Measurements from ENCODE around the gene THSD7A. TPM values are rescaled to one million over a fixed set of nuclear protein-coding genes. Genes with fewer than 3 reads are reported as not detected.

The THSD7A gene
- total RNA-seq, 1 donor from 2014 or later, result 0.28 TPM

DNA sequence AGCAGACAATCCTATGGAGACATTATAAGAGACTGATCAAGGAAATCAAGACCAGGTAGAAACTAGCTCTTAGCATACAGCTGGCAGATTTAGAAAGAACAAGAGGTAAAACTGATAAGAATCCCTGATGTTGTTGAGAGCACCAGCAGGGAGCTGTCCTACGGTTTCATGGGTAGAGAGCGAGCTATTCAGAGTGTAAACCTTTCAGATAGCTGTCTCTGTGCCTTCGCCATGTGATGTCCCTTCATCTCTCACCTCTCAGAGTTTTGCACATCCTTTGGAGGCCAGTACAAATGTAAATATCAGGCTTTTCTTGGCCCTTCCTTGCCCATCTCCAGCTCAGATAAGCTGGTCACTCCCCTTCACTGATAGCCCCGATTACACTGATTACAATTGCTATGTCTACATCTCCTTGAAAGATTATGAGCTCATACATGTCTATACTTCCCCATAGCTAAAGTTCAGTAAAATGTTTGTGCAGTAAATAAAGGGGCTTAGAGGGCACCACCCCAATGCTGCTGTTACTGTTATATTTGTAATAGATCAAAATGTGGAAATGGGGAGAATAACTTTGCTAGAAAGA lies 21.9 kb downstream of the THSD7A start:
- H3K27me3 Mint-ChIP-seq (ENCODE audit: insufficient read depth, low read depth), result no peaks in the 10 kb centered on the region
- DNase-seq (ENCODE audit: low spot score), result no peak
- Histone ChIP-seq H3K9me3 (ENCODE audit: low read depth) (no peaks in the 10 kb centered on the region), H3K9ac (no peak overlapping the region), H3K4me3 (no peak overlapping the region), H3K27me3 (no peaks in the 10 kb centered on the region), H3K79me2 (ENCODE audit: low read depth) (no peaks in the 10 kb centered on the region), H2AFZ (replicated peaks) (peak overlapping the region; percentile 8), H3F3A (ENCODE audit: low read depth) (no peaks in the 10 kb centered on the region), H4K20me1 (ENCODE audit: low read depth) (no peaks in the 10 kb centered on the region), H3K36me3 (no peaks in the 10 kb centered on the region), H3K27ac (no peak overlapping the region), H3K4me1 (no peaks in the 10 kb centered on the region), H3K4me2 (no peak overlapping the region)
- H3K9me3 Mint-ChIP-seq, result no peaks in the 10 kb centered on the region
- TF ChIP-seq EZH2 (IDR thresholded peaks at IDR 0.05) (no peak), EZH2phosphoT487 (IDR thresholded peaks at IDR 0.05) (no peak)
- TF ChIP-seq, protein P1, sequence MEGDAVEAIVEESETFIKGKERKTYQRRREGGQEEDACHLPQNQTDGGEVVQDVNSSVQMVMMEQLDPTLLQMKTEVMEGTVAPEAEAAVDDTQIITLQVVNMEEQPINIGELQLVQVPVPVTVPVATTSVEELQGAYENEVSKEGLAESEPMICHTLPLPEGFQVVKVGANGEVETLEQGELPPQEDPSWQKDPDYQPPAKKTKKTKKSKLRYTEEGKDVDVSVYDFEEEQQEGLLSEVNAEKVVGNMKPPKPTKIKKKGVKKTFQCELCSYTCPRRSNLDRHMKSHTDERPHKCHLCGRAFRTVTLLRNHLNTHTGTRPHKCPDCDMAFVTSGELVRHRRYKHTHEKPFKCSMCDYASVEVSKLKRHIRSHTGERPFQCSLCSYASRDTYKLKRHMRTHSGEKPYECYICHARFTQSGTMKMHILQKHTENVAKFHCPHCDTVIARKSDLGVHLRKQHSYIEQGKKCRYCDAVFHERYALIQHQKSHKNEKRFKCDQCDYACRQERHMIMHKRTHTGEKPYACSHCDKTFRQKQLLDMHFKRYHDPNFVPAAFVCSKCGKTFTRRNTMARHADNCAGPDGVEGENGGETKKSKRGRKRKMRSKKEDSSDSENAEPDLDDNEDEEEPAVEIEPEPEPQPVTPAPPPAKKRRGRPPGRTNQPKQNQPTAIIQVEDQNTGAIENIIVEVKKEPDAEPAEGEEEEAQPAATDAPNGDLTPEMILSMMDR (IDR thresholded peaks at IDR 0.05), result no peak
- H3K27ac Mint-ChIP-seq, result no peak overlapping the region
- no peaks in the 10 kb centered on the region for H3K36me3 Mint-ChIP-seq
- H3K4me1 Mint-ChIP-seq, result peaks cover 3% of the 10 kb centered on the region
- no peak overlapping the region for H3K4me3 Mint-ChIP-seq

DNA sequence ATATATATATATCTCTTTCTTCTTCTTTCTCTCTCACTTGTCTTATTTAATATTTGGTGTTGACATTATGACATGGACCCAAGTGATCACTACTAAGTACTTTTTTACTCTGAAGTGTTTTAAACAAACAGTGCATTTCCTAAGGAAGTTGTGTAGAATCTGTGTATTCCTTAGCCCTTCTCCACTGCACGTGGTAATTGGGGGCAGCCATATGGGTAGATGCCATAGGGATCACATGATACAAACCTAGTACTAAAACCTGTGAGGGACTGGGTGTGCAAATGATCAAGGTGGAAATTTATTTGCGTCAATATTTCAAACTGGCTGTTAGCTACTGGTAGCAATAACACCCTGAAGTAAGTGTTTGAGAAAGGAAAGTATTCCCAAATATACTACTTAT lies 25.0 kb downstream of the THSD7A start:
- no peaks in the 10 kb centered on the region for H4K20me1 ChIP-seq (ENCODE audit: low read depth)
- H3K9me3 ChIP-seq (ENCODE audit: low read depth), result no peaks in the 10 kb centered on the region
- no peak overlapping the region for H3K4me3 ChIP-seq
- H3K27me3 ChIP-seq, result no peaks in the 10 kb centered on the region
- no peak overlapping the region for H2AFZ ChIP-seq (replicated peaks)
- Mint-ChIP-seq H3K27ac (no peak overlapping the region), H3K36me3 (no peaks in the 10 kb centered on the region), H3K27me3 (ENCODE audit: insufficient read depth, low read depth) (no peaks in the 10 kb centered on the region), H3K4me3 (no peak overlapping the region), H3K4me1 (peaks cover 3% of the 10 kb centered on the region), H3K9me3 (no peaks in the 10 kb centered on the region)
- no peaks in the 10 kb centered on the region for H3F3A ChIP-seq (ENCODE audit: low read depth)
- no peak overlapping the region for H3K4me2 ChIP-seq
- H3K4me1 ChIP-seq, result no peaks in the 10 kb centered on the region
- no peaks in the 10 kb centered on the region for H3K79me2 ChIP-seq (ENCODE audit: low read depth)
- no peak overlapping the region for H3K9ac ChIP-seq
- DNase-seq (ENCODE audit: low spot score), result no peak
- TF ChIP-seq EZH2phosphoT487 (IDR thresholded peaks at IDR 0.05) (no peak), EZH2 (IDR thresholded peaks at IDR 0.05) (no peak)
- TF ChIP-seq, protein P1 (IDR thresholded peaks at IDR 0.05), result no peak
- no peaks in the 10 kb centered on the region for H3K36me3 ChIP-seq
- H3K27ac ChIP-seq, result no peak overlapping the region

DNA sequence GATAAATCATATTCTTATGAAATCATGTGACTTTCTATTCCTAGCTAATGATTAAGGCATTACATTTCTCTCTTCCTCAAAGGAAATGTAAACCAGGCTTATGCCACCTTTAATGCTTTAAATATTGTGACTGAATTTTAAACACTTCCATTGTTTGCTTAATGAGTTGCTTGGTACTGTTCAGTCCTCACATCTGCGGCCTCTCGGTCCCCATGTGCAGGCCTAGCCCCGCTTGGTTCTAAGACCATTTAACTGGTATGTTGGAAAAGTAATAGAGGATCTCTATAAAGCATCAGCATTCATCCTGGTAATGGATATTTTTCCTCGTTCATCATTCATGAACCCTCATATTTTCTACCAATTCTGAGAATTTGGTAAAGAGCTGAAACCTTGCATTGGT lies 27.4 kb downstream of the THSD7A start:
- Mint-ChIP-seq H3K9me3 (no peaks in the 10 kb centered on the region), H3K27ac (no peak overlapping the region), H3K4me1 (no peaks in the 10 kb centered on the region), H3K36me3 (no peaks in the 10 kb centered on the region), H3K4me3 (no peak overlapping the region), H3K27me3 (ENCODE audit: insufficient read depth, low read depth) (no peaks in the 10 kb centered on the region)
- Histone ChIP-seq H3K9me3 (ENCODE audit: low read depth) (no peaks in the 10 kb centered on the region), H3K79me2 (ENCODE audit: low read depth) (no peaks in the 10 kb centered on the region), H3K36me3 (no peaks in the 10 kb centered on the region), H3F3A (ENCODE audit: low read depth) (no peaks in the 10 kb centered on the region), H3K27me3 (no peaks in the 10 kb centered on the region), H3K27ac (no peak overlapping the region), H4K20me1 (ENCODE audit: low read depth) (no peaks in the 10 kb centered on the region), H3K4me2 (no peak overlapping the region), H3K9ac (no peak overlapping the region), H2AFZ (replicated peaks) (no peak overlapping the region), H3K4me3 (no peak overlapping the region), H3K4me1 (no peaks in the 10 kb centered on the region)
- DNase-seq (ENCODE audit: low spot score), result no peak
- TF ChIP-seq EZH2 (IDR thresholded peaks at IDR 0.05), result no peak
- no peak for TF ChIP-seq EZH2phosphoT487 (IDR thresholded peaks at IDR 0.05)
- TF ChIP-seq, protein P1 (IDR thresholded peaks at IDR 0.05), result no peak

All from neural progenitor cell (in vitro differentiated cells).